K562 (cell line): Measurements from ENCODE around the gene ARPC4. TPM values are rescaled to one million over a fixed set of nuclear protein-coding genes. Genes with fewer than 3 reads are reported as not detected.

Source experiments
- FUS ChIP-seq: fragments of 200-400 bp; formaldehyde crosslinking; optimal IDR thresholded peaks from 2 replicates; pipeline ENCODE3; 2017; ENCODE audit warnings: low read depth, low read length
- HMGN3 ChIP-seq: IDR thresholded peaks from 2 replicates; pipeline ENCODE4 v1.6.1; 2011; ENCODE audit warnings: borderline replicate concordance, low read depth, mild to moderate bottlenecking, mixed read lengths, low read length; ENCODE audit not compliant: insufficient read length; ENCODE audit errors: extremely low read depth
- NELFE ChIP-seq: IDR thresholded peaks from 2 replicates; pipeline ENCODE4 v1.6.1; 2011; ENCODE audit warnings: mild to moderate bottlenecking; ENCODE audit not compliant: insufficient read depth, insufficient read length
- PHF8 ChIP-seq: fragments of 200-600 bp; sonication (generic); IDR thresholded peaks from 2 replicates; pipeline ENCODE4 v1.6.1; 2012; ENCODE audit warnings: mixed run types, mild to moderate bottlenecking, inconsistent platforms, low read length, moderate library complexity, borderline replicate concordance
- RUNX1 ChIP-seq: sonication (generic); IDR thresholded peaks from 2 replicates; pipeline ENCODE4 v1.6.1; 2016; ENCODE audit warnings: antibody characterized with exemption, low read depth
- SMAD4 ChIP-seq: fragments of 250-450 bp; sonication (Bioruptor Pico); conservative IDR thresholded peaks from 2 replicates; pipeline ENCODE4 v1.8.0; 2021; ENCODE audit warnings: inconsistent platforms, mild to moderate bottlenecking, moderate library complexity
- TAL1 ChIP-seq: fragments of 450-650 bp; IDR thresholded peaks from 2 replicates; pipeline ENCODE4 v1.6.1; 2016; ENCODE audit warnings: mild to moderate bottlenecking
- ZNF263 ChIP-seq: sonication (generic); formaldehyde crosslinking; IDR thresholded peaks from 2 replicates; pipeline ENCODE4 v1.8.0; 2022; ENCODE audit warnings: mild to moderate bottlenecking, missing genetic modification reagents, borderline replicate concordance
- polyA plus RNA-seq, 8 experiments: library from polyadenylated mRNA; depleted of rRNA in 4 of 8; stranded (reverse) in 5 of 8; unstranded in 3 of 8; fragments of >200 nt; fragmentation: Nextera tagmentation in 2 of 8; fragmentation: Illumina TruSeq in 1 of 8; extraction: Ambion mirVana in 2 of 8; extraction: Trizol in 1 of 8; gene quantifications; 2 replicates each; pipeline versions ENCODE4 v1.2.1 to v1.2.3, GENCODE V29; 2011 to 2014; ENCODE audit warnings: inconsistent platforms in 1 of 8, missing spikeins in 1 of 8
- total RNA-seq, 7 experiments: library from RNA; depleted of rRNA in 6 of 7; stranded (reverse); fragments of >200 nt in 6 of 7; fragmentation: Illumina TruSeq in 2 of 7; extraction: Trizol in 2 of 7; gene quantifications; 2 replicates each; pipeline versions ENCODE4 v1.2.1 to v1.2.3, GENCODE V29; 2011 to 2021; ENCODE audit warnings: low replicate concordance in 1 of 7
- TF ChIP-seq, protein P1 (sequence below): sonication (generic); formaldehyde crosslinking; IDR thresholded peaks from 2 replicates; pipeline ENCODE4 v1.8.0; 2022; ENCODE audit warnings: mild to moderate bottlenecking, missing genetic modification reagents, borderline replicate concordance
- TF ChIP-seq, protein P2 (sequence below): fragments of 450-650 bp; formaldehyde crosslinking; IDR thresholded peaks from 2 replicates; pipeline ENCODE4 v1.4.0; 2020; ENCODE audit warnings: mild to moderate bottlenecking
- TF ChIP-seq, protein P3 (sequence below): fragments of 450-650 bp; IDR thresholded peaks from 2 replicates; pipeline ENCODE4 v1.7.1; 2018; ENCODE audit warnings: mild to moderate bottlenecking, low read depth; ENCODE audit not compliant: partially characterized antibody
- TF ChIP-seq, protein P4 (sequence below), 2 experiments: IDR thresholded peaks in 1 of 2; conservative IDR thresholded peaks in 1 of 2; 2 replicates each; pipeline ENCODE4 v1.6.1; 2016; ENCODE audit warnings: low read depth in 2 of 2, mild to moderate bottlenecking in 1 of 2, missing compliant biosample characterization in 1 of 2, missing genetic modification characterization in 1 of 2, moderate library complexity in 1 of 2

Gene ARPC4
- total and polyA plus RNA-seq, 9 of the 15 experiments (the other 6 are each of a cell fraction or from before 2014, with no cell fraction given), result 20.1 to 153 (median 119) TPM

DNA sequence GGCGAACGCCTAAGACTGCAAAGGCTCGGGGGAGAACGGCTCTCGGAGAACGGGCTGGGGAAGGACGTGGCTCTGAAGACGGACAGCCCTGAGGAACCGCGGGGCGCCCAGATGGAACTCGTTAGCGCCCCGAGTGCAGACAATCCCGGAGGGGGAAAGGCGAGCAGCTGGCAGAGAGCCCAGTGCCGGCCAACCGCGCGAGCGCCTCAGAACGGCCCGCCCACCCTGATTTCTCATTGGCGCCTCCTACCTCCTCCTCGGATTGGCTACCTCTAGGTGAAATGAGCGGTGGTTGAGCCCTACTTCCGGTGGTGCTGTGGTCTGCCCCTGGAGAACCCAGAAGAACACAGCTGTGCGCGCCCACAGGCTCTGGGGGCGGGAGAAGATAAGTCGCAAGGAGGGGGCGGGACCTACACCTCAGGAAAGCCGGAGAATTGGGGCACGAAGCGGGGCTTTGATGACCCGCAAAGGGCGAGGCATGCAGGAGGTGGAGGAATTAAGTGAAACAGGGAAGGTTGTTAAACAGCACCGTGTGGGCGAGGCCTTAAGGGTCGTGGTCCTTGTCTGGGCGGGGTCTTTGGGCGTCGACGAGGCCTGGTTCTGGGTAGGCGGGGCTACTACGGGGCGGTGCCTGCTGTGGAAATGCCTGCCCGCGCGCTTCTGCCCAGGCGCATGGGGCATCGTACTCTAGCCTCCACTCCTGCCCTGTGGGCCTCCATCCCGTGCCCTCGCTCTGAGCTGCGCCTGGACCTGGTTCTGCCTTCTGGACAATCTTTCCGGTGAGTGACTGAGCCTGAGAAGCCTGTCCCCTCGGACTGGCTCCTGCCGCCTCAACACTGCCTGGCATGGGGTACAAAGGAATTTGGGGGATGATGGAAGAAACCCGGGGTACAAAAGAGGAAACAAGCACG is 43.0 kb upstream of the ARPC4 start, which contains the start of gene OGG1 (continued):
- TF ChIP-seq, protein P1, sequence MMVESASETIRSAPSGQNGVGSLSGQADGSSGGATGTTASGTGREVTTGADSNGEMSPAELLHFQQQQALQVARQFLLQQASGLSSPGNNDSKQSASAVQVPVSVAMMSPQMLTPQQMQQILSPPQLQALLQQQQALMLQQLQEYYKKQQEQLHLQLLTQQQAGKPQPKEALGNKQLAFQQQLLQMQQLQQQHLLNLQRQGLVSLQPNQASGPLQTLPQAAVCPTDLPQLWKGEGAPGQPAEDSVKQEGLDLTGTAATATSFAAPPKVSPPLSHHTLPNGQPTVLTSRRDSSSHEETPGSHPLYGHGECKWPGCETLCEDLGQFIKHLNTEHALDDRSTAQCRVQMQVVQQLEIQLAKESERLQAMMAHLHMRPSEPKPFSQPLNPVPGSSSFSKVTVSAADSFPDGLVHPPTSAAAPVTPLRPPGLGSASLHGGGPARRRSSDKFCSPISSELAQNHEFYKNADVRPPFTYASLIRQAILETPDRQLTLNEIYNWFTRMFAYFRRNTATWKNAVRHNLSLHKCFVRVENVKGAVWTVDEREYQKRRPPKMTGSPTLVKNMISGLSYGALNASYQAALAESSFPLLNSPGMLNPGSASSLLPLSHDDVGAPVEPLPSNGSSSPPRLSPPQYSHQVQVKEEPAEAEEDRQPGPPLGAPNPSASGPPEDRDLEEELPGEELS (CRISPR knock-in tag), result peak; percentile 90
- TF ChIP-seq, protein P2, sequence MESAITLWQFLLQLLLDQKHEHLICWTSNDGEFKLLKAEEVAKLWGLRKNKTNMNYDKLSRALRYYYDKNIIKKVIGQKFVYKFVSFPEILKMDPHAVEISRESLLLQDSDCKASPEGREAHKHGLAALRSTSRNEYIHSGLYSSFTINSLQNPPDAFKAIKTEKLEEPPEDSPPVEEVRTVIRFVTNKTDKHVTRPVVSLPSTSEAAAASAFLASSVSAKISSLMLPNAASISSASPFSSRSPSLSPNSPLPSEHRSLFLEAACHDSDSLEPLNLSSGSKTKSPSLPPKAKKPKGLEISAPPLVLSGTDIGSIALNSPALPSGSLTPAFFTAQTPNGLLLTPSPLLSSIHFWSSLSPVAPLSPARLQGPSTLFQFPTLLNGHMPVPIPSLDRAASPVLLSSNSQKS, result no peak
- no peak for TF ChIP-seq NELFE
- 0 out of 2 replicates have a peak, but pooled peaks have one; percentile 63 for TF ChIP-seq SMAD4 (CRISPR knock-in tag)
- peak; percentile 64; the same call in 1 of the 2 replicates for TF ChIP-seq ZNF263
- peak; percentile 68 for TF ChIP-seq HMGN3
- TF ChIP-seq RUNX1, result no peak
- TF ChIP-seq FUS, result no peak
- no peak for TF ChIP-seq TAL1
- TF ChIP-seq PHF8, result peak; percentile 69; the same call in 1 of the 2 replicates
- TF ChIP-seq, protein P3, sequence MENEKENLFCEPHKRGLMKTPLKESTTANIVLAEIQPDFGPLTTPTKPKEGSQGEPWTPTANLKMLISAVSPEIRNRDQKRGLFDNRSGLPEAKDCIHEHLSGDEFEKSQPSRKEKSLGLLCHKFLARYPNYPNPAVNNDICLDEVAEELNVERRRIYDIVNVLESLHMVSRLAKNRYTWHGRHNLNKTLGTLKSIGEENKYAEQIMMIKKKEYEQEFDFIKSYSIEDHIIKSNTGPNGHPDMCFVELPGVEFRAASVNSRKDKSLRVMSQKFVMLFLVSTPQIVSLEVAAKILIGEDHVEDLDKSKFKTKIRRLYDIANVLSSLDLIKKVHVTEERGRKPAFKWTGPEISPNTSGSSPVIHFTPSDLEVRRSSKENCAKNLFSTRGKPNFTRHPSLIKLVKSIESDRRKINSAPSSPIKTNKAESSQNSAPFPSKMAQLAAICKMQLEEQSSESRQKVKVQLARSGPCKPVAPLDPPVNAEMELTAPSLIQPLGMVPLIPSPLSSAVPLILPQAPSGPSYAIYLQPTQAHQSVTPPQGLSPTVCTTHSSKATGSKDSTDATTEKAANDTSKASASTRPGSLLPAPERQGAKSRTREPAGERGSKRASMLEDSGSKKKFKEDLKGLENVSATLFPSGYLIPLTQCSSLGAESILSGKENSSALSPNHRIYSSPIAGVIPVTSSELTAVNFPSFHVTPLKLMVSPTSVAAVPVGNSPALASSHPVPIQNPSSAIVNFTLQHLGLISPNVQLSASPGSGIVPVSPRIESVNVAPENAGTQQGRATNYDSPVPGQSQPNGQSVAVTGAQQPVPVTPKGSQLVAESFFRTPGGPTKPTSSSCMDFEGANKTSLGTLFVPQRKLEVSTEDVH, result peak; percentile 60
- TF ChIP-seq, protein P4, sequence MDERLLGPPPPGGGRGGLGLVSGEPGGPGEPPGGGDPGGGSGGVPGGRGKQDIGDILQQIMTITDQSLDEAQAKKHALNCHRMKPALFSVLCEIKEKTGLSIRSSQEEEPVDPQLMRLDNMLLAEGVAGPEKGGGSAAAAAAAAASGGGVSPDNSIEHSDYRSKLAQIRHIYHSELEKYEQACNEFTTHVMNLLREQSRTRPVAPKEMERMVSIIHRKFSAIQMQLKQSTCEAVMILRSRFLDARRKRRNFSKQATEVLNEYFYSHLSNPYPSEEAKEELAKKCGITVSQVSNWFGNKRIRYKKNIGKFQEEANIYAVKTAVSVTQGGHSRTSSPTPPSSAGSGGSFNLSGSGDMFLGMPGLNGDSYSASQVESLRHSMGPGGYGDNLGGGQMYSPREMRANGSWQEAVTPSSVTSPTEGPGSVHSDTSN (CRISPR knock-in tag; IDR thresholded peaks at IDR 0.05; ENCODE audit: low read depth), result no peak
- TF ChIP-seq, protein P4 (tag; conservative IDR thresholded peaks at IDR 0.05; ENCODE audit: low read depth), result 0 out of 2 replicates have a peak, but pooled peaks have one; percentile 9
